ENCODE data around the gene PHGDH. TPM values are rescaled to one million over a fixed set of nuclear protein-coding genes. Genes with fewer than 3 reads are reported as not detected.

PHGDH gene
- total and polyA plus RNA-seq, 2 experiments from 2014 or later, result 86.9 to 89.8 TPM

DNA sequence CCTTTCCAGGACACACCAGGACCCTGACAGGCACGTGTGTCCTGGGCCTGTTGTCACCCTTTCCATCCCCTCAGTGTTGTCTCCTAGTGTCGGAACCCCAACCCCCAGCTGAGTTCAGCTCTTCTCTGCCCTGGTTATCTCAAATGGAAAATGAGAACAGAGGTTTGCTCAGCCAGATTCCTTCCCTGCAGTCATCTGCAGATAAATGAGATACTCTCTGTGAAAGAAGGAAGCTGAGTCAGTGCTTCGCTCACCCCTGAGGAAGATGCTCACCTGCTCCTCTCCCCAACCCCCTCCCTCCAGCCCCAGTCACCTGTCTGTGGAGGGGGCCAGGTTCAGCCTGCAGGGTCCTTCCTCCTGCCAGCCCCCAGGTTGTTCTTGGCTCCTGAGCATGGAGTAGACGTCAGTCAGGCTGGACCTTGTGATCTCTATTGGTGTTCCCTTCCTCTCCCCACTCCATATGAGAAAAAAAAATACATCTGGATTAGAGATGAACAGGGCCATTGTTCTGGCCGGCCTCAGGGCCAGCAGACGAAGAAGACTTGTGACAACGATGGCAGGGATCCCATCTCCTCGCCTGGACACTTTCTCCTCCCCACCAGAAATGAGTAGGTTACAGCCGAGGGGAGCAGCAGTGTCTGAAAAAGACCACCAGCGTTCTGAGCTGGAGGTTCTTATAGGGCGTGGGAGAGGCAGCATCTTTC is 20.9 kb downstream of the PHGDH start:
- no peaks in the 10 kb centered on the region for H3K9me3 ChIP-seq (ENCODE audit: low read depth)
- no peak overlapping the region for H3K27ac ChIP-seq
- peak in 1 of 2 donors; percentile 19 for DNase-seq (ENCODE audit: low read depth in 1 of 2, low spot score in 1 of 2)
- no peaks in the 10 kb centered on the region for H3K4me1 ChIP-seq (ENCODE audit: low read depth)
- no peak overlapping the region for H3K4me3 ChIP-seq
- H3K36me3 ChIP-seq, result peaks cover 2% of the 10 kb centered on the region
- TF ChIP-seq, protein P1, sequence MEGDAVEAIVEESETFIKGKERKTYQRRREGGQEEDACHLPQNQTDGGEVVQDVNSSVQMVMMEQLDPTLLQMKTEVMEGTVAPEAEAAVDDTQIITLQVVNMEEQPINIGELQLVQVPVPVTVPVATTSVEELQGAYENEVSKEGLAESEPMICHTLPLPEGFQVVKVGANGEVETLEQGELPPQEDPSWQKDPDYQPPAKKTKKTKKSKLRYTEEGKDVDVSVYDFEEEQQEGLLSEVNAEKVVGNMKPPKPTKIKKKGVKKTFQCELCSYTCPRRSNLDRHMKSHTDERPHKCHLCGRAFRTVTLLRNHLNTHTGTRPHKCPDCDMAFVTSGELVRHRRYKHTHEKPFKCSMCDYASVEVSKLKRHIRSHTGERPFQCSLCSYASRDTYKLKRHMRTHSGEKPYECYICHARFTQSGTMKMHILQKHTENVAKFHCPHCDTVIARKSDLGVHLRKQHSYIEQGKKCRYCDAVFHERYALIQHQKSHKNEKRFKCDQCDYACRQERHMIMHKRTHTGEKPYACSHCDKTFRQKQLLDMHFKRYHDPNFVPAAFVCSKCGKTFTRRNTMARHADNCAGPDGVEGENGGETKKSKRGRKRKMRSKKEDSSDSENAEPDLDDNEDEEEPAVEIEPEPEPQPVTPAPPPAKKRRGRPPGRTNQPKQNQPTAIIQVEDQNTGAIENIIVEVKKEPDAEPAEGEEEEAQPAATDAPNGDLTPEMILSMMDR (IDR thresholded peaks at IDR 0.05; ENCODE audit: low read depth, low read length), result no peak
- H3K27me3 ChIP-seq, result no peaks in the 10 kb centered on the region

DNA sequence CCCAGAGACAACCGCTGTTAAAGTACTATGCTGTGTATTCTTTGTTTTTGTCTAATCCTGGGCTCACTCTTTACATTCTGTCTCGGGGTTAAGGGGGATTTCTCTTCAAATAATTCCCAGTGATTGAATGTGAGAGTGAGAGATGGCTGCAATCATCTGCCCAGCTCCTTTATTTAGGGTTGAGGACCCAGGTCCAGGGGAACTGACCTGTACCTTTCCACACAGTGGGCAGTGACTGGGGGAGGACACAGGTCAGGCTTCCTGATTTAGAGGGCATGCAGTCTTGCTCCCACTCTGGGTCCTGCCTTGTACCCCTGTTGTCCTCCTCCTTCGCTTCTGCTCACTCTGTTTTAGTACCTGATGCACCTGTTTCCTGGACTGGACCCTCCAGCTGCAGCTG is 22.0 kb downstream of the PHGDH start:
- no peak for DNase-seq (ENCODE audit: low read depth in 1 of 2, low spot score in 1 of 2)
- peaks cover 2% of the 10 kb centered on the region for H3K36me3 ChIP-seq
- no peak overlapping the region for H3K27ac ChIP-seq
- no peaks in the 10 kb centered on the region for H3K9me3 ChIP-seq (ENCODE audit: low read depth)
- no peak overlapping the region for H3K4me3 ChIP-seq
- TF ChIP-seq, protein P1 (IDR thresholded peaks at IDR 0.05; ENCODE audit: low read depth, low read length), result no peak
- no peaks in the 10 kb centered on the region for H3K4me1 ChIP-seq (ENCODE audit: low read depth)
- H3K27me3 ChIP-seq, result no peaks in the 10 kb centered on the region

GRCh38 chr1:119735217-119735616 is 23.5 kb downstream of the PHGDH start:
- Histone ChIP-seq H3K27me3 (no peaks in the 10 kb centered on the region), H3K4me3 (no peak overlapping the region), H3K4me1 (ENCODE audit: low read depth) (no peaks in the 10 kb centered on the region), H3K36me3 (peaks cover 1% of the 10 kb centered on the region), H3K9me3 (ENCODE audit: low read depth) (no peaks in the 10 kb centered on the region), H3K27ac (no peak overlapping the region)
- no peak for DNase-seq (ENCODE audit: low read depth in 1 of 2, low spot score in 1 of 2)
- TF ChIP-seq, protein P1 (IDR thresholded peaks at IDR 0.05; ENCODE audit: low read depth, low read length), result no peak

GRCh38 chr1:119736649-119737039 is 24.9 kb downstream of the PHGDH start:
- Histone ChIP-seq H3K27me3 (no peaks in the 10 kb centered on the region), H3K27ac (no peak overlapping the region), H3K4me3 (no peak overlapping the region), H3K9me3 (ENCODE audit: low read depth) (no peaks in the 10 kb centered on the region), H3K36me3 (no peaks in the 10 kb centered on the region), H3K4me1 (ENCODE audit: low read depth) (no peaks in the 10 kb centered on the region)
- DNase-seq (ENCODE audit: low read depth in 1 of 2, low spot score in 1 of 2), result no peak
- TF ChIP-seq, protein P1 (IDR thresholded peaks at IDR 0.05; ENCODE audit: low read depth, low read length), result no peak

- Histone ChIP-seq H3K36me3 (no peaks in the 10 kb centered on the region), H3K4me3 (no peak overlapping the region), H3K27ac (peak overlapping the region; percentile 41), H3K9me3 (ENCODE audit: low read depth) (no peaks in the 10 kb centered on the region), H3K27me3 (no peaks in the 10 kb centered on the region), H3K4me1 (ENCODE audit: low read depth) (no peaks in the 10 kb centered on the region)
- DNase-seq (ENCODE audit: low read depth in 1 of 2, low spot score in 1 of 2), result peak; percentile 32 to 86
- TF ChIP-seq, protein P1 (IDR thresholded peaks at IDR 0.05; ENCODE audit: low read depth, low read length), result no peak
These were observed 25.4 kb downstream of the PHGDH start for GRCh38 chr1:119737040-119737682.
